Hepatocyte (in vitro differentiated cells): ENCODE data around the gene GRIK1. TPM values are rescaled to one million over a fixed set of nuclear protein-coding genes. Genes with fewer than 3 reads are reported as not detected.

Experiments
- DNase-seq: peaks from one replicate; pipeline ENCODE4 v3.0.0-alpha.2; 2016; ENCODE audit warnings: low spot score
- H2AFZ ChIP-seq: fragments of 200-600 bp; sonication (generic); 2 replicates; pipeline ENCODE4 v1.6.0; 2016; ENCODE audit warnings: antibody characterized with exemption, mild to moderate bottlenecking
- H3K27ac ChIP-seq: fragments of 200-600 bp; sonication (generic); 2 replicates; pipeline ENCODE4 v1.5.1; 2016; ENCODE audit warnings: mild to moderate bottlenecking
- H3K27me3 ChIP-seq: fragments of 200-600 bp; sonication (generic); 2 replicates; pipeline ENCODE4 v1.6.1; 2016
- H3K36me3 ChIP-seq: fragments of 200-600 bp; sonication (generic); replicated peaks from 2 replicates; pipeline ENCODE4 v1.5.1; 2016; ENCODE audit warnings: low read depth; ENCODE audit not compliant: insufficient read depth
- H3K4me1 ChIP-seq: fragments of 200-600 bp; sonication (generic); 2 replicates; pipeline ENCODE4 v1.5.1; 2016; ENCODE audit warnings: mild to moderate bottlenecking, moderate library complexity; ENCODE audit not compliant: insufficient read depth
- H3K4me2 ChIP-seq: fragments of 200-600 bp; sonication (generic); 2 replicates; pipeline ENCODE4 v1.6.0; 2016
- H3K4me3 ChIP-seq: fragments of 200-600 bp; sonication (generic); 2 replicates; pipeline ENCODE4 v1.5.1; 2016; ENCODE audit warnings: mild to moderate bottlenecking
- H3K79me2 ChIP-seq: fragments of 200-600 bp; sonication (generic); 2 replicates; pipeline ENCODE4 v1.6.0; 2017; ENCODE audit warnings: mild to moderate bottlenecking
- H3K9me2 ChIP-seq: fragments of 200-600 bp; sonication (generic); replicated peaks from 2 replicates; pipeline ENCODE4 v1.6.0; 2017; ENCODE audit warnings: mild to moderate bottlenecking; ENCODE audit not compliant: insufficient read depth
- H3K9me3 ChIP-seq: fragments of 200-600 bp; sonication (generic); 2 replicates; pipeline ENCODE4 v1.5.1; 2016; ENCODE audit warnings: low read depth, mild to moderate bottlenecking
- H4K20me1 ChIP-seq: fragments of 200-600 bp; sonication (generic); 2 replicates; pipeline ENCODE4 v1.6.0; 2016; ENCODE audit warnings: mild to moderate bottlenecking; ENCODE audit not compliant: insufficient read depth, poor library complexity, severe bottlenecking
- EZH2 ChIP-seq: fragments of 200-600 bp; sonication (generic); IDR thresholded peaks from 2 replicates; pipeline ENCODE4 v1.6.1; 2016; ENCODE audit warnings: antibody characterized with exemption, mild to moderate bottlenecking, borderline replicate concordance
- EZH2phosphoT487 ChIP-seq: fragments of 200-600 bp; sonication (generic); IDR thresholded peaks from one replicate; pipeline ENCODE4 v1.6.1; 2018; ENCODE audit warnings: antibody characterized with exemption, mild to moderate bottlenecking, low read depth, moderate library complexity; ENCODE audit not compliant: unreplicated experiment, severe bottlenecking
- WGBS: methylation state at CpG from one replicate; pipeline ENCODE4 v1.1.6; 2016; ENCODE audit warnings: low lambda C conversion rate; ENCODE audit errors: missing lambda C conversion rate; 5-methylcytosine and 5-hydroxymethylcytosine counted together
- polyA plus RNA-seq: library from polyadenylated mRNA; unstranded; fragments of >200 nt; fragmentation: Nextera tagmentation; extraction: Ambion mirVana; gene quantifications from 2 replicates; pipeline ENCODE4 v1.2.1, GENCODE V29; 2016
- total RNA-seq: library from RNA; depleted of rRNA; stranded (reverse); fragments of >200 nt; gene quantifications from 2 replicates; pipeline ENCODE4 v1.2.3, GENCODE V29; 2014
- TF ChIP-seq, protein P1 (sequence below): fragments of 200-600 bp; sonication (generic); IDR thresholded peaks from 2 replicates; pipeline ENCODE4 v1.5.1; 2016; ENCODE audit warnings: antibody characterized with exemption, mild to moderate bottlenecking; ENCODE audit not compliant: poor library complexity

The GRIK1 gene
- total and polyA plus RNA-seq, 2 experiments from 2014 or later: 0.77 to 2.3 TPM

DNA sequence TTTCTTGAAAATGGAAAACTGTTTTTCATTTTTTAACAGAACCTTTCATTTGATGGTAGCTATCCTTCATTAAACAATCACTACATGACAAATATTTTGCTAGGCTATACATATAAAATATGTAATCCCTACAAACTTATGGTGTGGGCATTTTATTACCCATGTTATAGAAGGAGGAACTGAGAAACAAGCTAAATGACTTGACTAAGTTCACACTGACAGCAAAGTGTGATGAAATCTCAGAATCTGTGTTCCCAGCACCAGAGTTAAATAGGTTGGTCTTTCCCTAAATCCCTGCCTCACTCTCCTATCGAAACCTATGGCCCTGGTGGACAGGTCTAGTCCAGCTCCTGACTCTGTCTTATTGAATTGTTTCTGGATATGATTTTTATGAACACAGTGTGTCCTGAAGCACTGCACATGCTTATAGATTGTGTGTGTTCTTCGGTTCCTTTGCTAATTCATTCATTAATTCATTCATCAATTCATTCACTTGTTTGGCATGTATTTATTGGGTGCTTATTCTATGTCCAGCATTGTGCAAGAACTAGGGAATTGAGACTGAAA, 301.0 kb downstream of the GRIK1 start:
- no peak overlapping the region for H3K27ac ChIP-seq
- no peaks in the 10 kb centered on the region for H3K4me1 ChIP-seq
- H3K9me3 ChIP-seq: no peaks in the 10 kb centered on the region
- no peaks in the 10 kb centered on the region for H4K20me1 ChIP-seq
- H3K9me2 ChIP-seq: no peaks in the 10 kb centered on the region
- no peaks in the 10 kb centered on the region for H3K36me3 ChIP-seq
- H3K4me2 ChIP-seq: no peak overlapping the region
- H3K79me2 ChIP-seq: no peaks in the 10 kb centered on the region
- 61% methylated on average over 2 of the region's 2 CpGs for WGBS
- TF ChIP-seq, protein P1, sequence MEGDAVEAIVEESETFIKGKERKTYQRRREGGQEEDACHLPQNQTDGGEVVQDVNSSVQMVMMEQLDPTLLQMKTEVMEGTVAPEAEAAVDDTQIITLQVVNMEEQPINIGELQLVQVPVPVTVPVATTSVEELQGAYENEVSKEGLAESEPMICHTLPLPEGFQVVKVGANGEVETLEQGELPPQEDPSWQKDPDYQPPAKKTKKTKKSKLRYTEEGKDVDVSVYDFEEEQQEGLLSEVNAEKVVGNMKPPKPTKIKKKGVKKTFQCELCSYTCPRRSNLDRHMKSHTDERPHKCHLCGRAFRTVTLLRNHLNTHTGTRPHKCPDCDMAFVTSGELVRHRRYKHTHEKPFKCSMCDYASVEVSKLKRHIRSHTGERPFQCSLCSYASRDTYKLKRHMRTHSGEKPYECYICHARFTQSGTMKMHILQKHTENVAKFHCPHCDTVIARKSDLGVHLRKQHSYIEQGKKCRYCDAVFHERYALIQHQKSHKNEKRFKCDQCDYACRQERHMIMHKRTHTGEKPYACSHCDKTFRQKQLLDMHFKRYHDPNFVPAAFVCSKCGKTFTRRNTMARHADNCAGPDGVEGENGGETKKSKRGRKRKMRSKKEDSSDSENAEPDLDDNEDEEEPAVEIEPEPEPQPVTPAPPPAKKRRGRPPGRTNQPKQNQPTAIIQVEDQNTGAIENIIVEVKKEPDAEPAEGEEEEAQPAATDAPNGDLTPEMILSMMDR: no peak
- TF ChIP-seq EZH2 (no peak), EZH2phosphoT487 (no peak)
- no peak overlapping the region for H2AFZ ChIP-seq
- DNase-seq: no peak
- H3K4me3 ChIP-seq: no peak overlapping the region
- H3K27me3 ChIP-seq: no peaks in the 10 kb centered on the region

DNA sequence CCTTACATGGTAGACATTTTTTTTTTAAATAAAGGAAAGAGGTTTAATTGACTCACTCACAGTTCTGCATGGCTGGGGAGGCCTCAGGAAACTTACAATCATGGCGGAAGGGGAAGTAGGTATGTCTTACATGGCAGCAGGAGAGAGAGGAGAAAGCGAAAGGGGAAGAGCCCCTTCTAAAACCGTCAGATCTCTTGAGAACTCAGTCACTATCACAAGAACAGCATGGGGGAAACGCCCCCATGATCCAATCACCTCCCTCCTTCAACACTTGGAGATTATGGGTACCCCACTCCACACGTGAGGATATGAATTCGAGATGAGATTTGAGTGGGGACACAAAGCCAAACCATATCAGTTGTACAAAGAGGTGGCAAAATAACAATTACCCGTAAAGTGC, 301.7 kb downstream of the GRIK1 start:
- no peak overlapping the region for H2AFZ ChIP-seq
- H3K9me2 ChIP-seq: no peaks in the 10 kb centered on the region
- H3K27me3 ChIP-seq: no peaks in the 10 kb centered on the region
- H3K79me2 ChIP-seq: no peaks in the 10 kb centered on the region
- TF ChIP-seq EZH2 (no peak), EZH2phosphoT487 (no peak)
- TF ChIP-seq, protein P1: no peak
- H3K4me1 ChIP-seq: no peaks in the 10 kb centered on the region
- no peak overlapping the region for H3K4me2 ChIP-seq
- no peak overlapping the region for H3K4me3 ChIP-seq
- H3K9me3 ChIP-seq: no peaks in the 10 kb centered on the region
- no peaks in the 10 kb centered on the region for H3K36me3 ChIP-seq
- DNase-seq: no peak
- H4K20me1 ChIP-seq: no peaks in the 10 kb centered on the region
- H3K27ac ChIP-seq: no peak overlapping the region
- WGBS: 85% methylated on average over 7 of the region's 7 CpGs

DNA sequence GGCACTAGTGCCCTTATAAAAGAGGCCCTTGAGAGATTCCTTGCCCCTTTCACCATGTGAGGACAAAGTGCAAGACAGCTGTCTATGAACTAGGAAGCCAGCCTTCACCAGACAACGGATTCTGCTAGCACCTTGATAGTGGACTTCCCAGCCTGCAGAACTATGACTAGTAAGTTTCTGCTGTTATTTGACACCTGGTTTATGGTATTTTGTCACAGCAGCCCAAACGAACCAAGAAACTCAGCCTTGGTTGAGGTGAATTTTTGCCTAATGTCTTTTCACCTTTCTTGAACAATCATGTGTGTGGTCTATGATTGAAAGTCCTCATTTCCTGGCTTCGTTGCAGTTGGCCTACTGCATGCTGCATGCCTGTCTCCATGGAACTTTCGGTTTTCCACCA, 302.2 kb downstream of the GRIK1 start:
- TF ChIP-seq EZH2 (no peak), EZH2phosphoT487 (no peak)
- TF ChIP-seq, protein P1: no peak
- whole genome bisulfite sequencing: 78% methylated on average over 4 of the region's 4 CpGs
- Histone ChIP-seq H3K36me3 (no peaks in the 10 kb centered on the region), H3K27me3 (no peaks in the 10 kb centered on the region), H4K20me1 (no peaks in the 10 kb centered on the region), H3K9me2 (no peaks in the 10 kb centered on the region), H3K79me2 (no peaks in the 10 kb centered on the region), H3K9me3 (no peaks in the 10 kb centered on the region), H3K4me3 (no peak overlapping the region), H2AFZ (no peak overlapping the region), H3K27ac (no peak overlapping the region), H3K4me2 (no peak overlapping the region), H3K4me1 (no peaks in the 10 kb centered on the region)
- no peak for DNase-seq
